MG63 (cell line): ENCODE measurements around the gene BLACAT1. TPM values are rescaled to one million over a fixed set of nuclear protein-coding genes. Genes with fewer than 3 reads are reported as not detected.

Experiments
- DNase-seq: peaks from one replicate; pipeline ENCODE4 v3.0.0-alpha.2; 2020
- H3K27me3 ChIP-seq: fragments of 250-450 bp; sonication (Bioruptor Pico); 2 replicates; pipeline ENCODE4 v1.5.1; 2020; ENCODE audit warnings: mild to moderate bottlenecking, moderate library complexity
- H3K36me3 ChIP-seq: fragments of 250-450 bp; sonication (Bioruptor Pico); 2 replicates; pipeline ENCODE4 v1.5.1; 2020; ENCODE audit warnings: mild to moderate bottlenecking, moderate library complexity
- H3K4me3 ChIP-seq: fragments of 250-450 bp; sonication (Bioruptor Pico); 2 replicates; pipeline ENCODE4 v1.5.1; 2020; ENCODE audit warnings: mild to moderate bottlenecking, moderate library complexity
- H3K9me3 ChIP-seq: fragments of 250-450 bp; sonication (Bioruptor Pico); 2 replicates; pipeline ENCODE4 v1.5.1; 2020; ENCODE audit warnings: mild to moderate bottlenecking, moderate library complexity
- total RNA-seq: library from RNA; depleted of rRNA; stranded (reverse); fragments of >200 nt; shearing (Covaris generic); gene quantifications from 2 replicates; pipeline ENCODE4 v1.2.3, GENCODE V29; 2014; ENCODE audit warnings: low replicate concordance

Gene BLACAT1
- total RNA-seq, 1 experiment from 2014 or later = not detected

DNA sequence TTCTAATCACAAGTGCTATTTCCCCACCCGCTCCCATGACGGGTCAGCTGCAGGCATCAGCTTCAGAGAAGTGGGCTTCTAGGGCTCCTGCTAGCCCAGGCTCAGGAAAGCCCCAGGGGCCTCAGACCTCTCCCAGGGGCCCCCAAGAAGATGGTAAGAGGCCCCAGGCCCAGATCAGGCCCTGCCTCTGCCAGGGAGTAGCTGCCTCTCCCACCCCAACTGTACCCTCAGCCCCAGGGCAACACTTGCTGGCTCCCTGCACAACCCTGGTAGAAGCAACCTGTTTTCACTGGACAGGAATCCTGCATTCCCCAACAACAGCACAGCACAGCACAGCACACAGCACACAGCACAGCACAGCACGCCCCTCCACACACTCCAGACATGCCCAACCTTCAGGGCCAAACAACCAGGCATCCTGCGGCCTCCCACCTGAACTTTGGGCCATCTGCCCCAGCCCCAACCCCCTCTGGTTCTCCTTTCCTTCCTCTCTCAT is 6.5 kb downstream of the BLACAT1 start:
- no peak for DNase-seq
- H3K4me3 ChIP-seq = no peak overlapping the region
- no peaks in the 10 kb centered on the region for H3K9me3 ChIP-seq
- H3K27me3 ChIP-seq = peaks cover 26% of the 10 kb centered on the region
- no peaks in the 10 kb centered on the region for H3K36me3 ChIP-seq

DNA sequence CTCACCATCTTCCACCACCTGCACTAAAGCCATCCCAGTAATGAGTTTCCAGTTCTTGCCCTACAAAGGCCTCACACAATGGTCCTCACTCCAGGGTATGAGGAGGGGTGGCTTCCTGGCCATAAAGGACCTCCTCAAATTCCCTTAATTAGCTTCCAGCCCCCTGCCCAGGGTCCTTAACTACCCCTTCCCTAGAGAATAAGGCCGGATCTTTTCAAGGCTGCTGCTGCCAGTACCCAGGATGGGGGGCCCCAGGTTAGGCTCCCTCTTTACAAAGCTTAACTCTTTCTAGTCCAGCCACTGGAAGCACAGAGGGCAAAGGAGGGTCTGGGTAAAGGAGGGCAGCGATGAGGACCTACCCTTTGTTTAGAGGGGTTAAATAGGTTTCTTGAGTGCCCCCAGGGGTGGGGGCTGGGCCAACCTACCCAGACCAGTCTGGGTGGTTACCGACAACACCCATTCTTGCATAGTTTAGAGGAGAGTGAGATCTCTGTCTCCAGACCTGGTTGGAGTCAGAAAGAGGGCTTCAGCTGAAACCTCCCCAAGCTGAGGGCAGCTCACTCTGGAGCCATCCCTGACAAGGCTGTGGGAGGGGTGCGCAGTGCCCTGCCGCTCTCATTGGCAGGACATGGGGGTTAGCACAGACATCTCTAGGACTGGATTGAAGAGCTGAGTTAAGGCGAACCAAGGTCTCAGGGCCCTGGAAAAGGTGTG is 7.1 kb downstream of the BLACAT1 start:
- Histone ChIP-seq H3K36me3 (no peaks in the 10 kb centered on the region), H3K4me3 (no peak overlapping the region), H3K27me3 (peaks cover 19% of the 10 kb centered on the region), H3K9me3 (no peaks in the 10 kb centered on the region)
- DNase-seq = no peak

DNA sequence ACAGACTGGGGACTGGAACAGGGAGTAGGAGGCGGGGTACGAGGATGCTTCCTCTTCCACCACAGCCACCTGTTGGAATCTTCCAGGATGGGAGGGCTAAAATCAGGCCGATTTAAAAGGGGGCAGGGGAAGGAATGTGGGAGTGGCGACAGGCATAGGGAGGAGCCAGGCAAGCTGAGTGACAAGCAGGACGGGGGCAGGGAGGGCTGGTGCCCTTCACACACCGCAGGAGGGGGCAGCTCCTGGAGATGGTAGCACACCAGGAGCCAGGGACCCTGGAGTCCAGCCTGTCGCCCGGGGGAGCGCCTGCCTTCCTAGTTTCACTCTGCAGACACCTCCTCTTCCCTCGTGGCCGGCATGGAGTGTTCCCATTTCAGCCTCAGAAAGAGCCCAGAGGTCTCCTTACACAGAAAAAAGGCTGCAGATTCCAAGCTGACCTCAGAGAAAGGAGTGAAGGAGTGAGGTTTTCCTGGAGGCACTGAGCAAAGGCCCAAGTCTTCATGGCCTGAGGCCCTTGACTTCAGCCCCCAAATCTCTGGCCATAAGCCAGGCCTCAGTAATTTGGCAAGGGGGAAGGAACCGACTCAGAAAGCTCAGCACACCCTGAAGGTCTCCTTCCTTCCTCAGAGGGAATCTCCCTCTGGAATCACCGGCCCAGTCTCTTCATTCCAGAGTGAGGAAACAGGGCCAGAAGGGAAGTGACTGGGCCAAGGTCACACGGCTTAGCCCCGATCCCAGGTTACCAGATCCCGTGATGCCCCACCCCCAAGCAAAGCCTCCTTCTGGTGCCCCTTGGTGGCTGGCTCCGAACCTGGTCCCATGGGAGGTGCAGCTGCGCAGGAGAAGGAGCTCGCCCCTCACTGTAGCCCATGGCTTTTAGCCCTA is 8.1 kb downstream of the BLACAT1 start:
- peak; percentile 70 for DNase-seq
- no peak overlapping the region for H3K4me3 ChIP-seq
- no peaks in the 10 kb centered on the region for H3K36me3 ChIP-seq

DNA sequence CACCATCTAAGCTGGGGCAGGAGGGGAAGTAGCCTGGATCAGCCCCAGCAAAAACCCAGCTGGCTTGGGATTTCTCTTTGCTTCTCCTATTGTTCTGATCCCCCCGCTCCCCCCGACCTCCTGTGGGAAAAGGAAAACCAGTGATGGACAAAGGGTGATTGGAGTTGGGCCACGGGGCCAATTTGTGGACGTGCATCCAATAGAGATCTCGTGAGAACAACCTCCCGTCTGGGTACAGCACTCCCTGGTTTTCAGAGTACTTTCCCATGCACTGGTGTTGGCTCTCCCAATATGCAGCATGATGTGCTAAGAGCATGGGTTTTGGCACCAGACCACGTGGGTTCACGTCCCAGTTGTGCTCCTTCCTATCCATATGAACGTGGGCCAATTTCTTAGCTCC is 9.0 kb downstream of the BLACAT1 start:
- H3K36me3 ChIP-seq = no peaks in the 10 kb centered on the region
- H3K27me3 ChIP-seq = peaks cover 3% of the 10 kb centered on the region; the same call in 1 of the 2 replicates
- no peaks in the 10 kb centered on the region for H3K9me3 ChIP-seq
- H3K4me3 ChIP-seq = no peak overlapping the region
- DNase-seq = no peak

More for the DNA sequence above, 8.1 kb downstream of the BLACAT1 start:
- no peaks in the 10 kb centered on the region for H3K9me3 ChIP-seq
- H3K27me3 ChIP-seq = peaks cover 10% of the 10 kb centered on the region

DNA sequence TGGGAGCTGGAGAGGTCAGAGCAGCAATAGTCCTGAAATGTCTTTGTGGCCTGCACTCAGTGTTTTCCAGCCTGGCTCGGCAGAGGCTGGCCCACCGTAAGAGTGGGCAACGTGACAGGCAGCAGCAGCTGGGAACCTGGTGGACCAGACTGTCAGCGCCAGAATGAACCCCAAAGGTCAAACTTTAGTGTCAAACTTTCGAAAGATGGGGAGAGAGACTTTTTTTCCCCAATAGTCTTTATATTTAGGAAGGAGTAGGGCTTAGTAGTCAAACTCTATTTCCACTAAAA is 10.3 kb downstream of the BLACAT1 start:
- no peaks in the 10 kb centered on the region for H3K27me3 ChIP-seq
- no peaks in the 10 kb centered on the region for H3K9me3 ChIP-seq
- no peak overlapping the region for H3K4me3 ChIP-seq
- no peak for DNase-seq
- no peaks in the 10 kb centered on the region for H3K36me3 ChIP-seq

DNA sequence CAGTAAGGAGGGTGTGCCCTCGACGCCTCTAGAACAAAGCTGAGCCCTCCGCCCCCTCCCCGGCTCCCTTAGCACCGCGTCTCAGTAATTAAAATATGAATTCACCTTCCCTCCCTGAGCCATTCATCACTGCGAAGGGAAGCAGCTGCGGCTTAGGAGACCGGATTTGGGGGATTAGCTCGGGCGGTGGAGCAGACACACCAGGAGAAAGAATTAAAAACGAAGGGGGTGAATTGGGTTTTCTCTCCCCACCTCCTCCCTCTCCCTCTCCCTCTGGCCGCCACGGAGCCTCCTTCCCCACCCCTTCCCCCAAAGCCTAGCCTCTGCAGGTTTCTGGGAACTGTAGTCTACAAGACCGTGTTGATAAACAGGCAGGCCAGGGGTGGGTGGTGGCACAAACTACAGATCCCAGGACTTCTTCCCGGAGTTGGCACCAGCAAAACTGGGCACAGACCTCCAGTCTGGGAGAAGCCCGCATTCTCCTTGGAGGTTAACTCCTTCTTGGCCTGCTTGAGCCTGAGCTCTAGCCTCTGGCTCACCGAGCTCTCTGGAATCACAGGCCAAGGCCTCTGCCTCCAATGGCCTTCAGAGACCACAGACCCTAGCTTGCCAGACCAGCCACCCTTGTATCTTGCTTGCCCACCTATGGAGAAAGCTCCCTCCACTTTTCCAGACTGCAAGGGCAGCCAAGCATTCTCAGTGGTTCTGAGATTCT is 10.8 kb downstream of the BLACAT1 start:
- no peaks in the 10 kb centered on the region for H3K27me3 ChIP-seq
- peak; percentile 93 for DNase-seq
- H3K9me3 ChIP-seq = no peaks in the 10 kb centered on the region
- H3K4me3 ChIP-seq = peak overlapping the region; percentile 17
- H3K36me3 ChIP-seq = no peaks in the 10 kb centered on the region

DNA sequence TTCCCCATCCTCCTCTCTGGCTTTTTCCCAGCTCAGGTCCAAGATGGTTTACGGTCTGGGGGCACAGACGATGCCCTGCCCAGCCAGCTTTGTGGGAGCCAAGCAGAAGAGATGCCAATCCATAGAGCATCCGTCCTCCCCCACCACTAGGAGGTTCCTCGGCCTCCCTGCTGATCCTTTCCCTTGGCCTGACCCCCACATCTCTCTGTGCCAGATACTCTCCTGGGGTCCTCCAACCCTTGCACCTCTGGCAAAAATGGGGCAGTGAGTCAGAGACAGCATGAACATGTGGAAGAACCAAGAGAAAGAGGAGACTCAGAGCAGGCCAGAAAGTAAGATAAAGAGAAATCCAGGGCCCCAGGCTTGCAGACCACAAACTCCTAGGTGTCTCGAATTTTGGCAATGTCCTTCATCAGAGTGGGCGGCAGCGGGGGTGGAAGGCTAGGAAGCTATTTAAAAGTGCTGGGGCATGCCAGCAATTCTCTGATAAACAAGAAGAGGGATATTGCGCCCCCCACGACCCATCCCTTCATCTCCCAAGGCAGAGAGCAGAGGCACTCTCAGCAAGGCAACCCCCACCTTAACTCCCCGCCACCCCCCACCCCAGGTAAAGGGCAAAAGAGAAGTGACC is 11.4 kb downstream of the BLACAT1 start:
- DNase-seq = peak; percentile 79
- H3K4me3 ChIP-seq = peak overlapping the region; percentile 17
- no peaks in the 10 kb centered on the region for H3K36me3 ChIP-seq
- H3K27me3 ChIP-seq = no peaks in the 10 kb centered on the region
- H3K9me3 ChIP-seq = no peaks in the 10 kb centered on the region

DNA sequence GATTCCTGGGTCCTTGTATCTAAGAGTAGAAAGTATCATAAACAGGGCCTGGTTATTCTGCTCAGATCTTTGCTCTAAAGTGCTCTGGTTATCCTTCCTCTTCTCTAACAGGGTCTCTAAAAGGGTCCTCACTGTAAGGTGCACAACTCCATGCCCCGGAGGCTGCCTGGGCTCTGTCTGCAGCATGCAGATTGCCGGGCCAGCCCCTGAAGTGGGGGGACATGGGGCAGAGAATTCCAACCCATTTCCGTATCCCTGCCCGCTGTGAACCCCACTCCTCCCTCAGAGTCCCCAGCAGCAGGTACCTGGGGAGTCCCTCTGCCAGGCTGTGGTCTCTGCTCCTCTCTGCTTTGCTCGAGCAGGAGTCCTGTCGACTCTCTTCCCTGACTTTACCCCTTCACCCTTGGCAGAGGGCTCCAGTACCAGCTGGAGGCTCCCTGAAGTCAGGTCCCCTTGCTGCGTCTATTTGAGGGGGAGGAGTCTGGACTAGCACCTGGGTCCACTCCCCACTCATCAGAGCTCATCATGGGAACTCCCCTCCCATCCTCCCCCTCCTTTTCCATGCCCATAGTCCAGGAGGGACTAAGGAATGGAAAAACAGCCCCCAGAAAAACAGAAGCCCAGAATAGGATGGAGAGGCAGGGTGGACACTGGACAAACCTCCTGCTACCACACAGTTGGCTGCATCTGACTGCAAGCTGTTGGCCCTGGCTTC is 12.1 kb downstream of the BLACAT1 start:
- Histone ChIP-seq H3K4me3 (no peak overlapping the region), H3K27me3 (no peaks in the 10 kb centered on the region), H3K9me3 (no peaks in the 10 kb centered on the region), H3K36me3 (no peaks in the 10 kb centered on the region)
- DNase-seq = no peak

DNA sequence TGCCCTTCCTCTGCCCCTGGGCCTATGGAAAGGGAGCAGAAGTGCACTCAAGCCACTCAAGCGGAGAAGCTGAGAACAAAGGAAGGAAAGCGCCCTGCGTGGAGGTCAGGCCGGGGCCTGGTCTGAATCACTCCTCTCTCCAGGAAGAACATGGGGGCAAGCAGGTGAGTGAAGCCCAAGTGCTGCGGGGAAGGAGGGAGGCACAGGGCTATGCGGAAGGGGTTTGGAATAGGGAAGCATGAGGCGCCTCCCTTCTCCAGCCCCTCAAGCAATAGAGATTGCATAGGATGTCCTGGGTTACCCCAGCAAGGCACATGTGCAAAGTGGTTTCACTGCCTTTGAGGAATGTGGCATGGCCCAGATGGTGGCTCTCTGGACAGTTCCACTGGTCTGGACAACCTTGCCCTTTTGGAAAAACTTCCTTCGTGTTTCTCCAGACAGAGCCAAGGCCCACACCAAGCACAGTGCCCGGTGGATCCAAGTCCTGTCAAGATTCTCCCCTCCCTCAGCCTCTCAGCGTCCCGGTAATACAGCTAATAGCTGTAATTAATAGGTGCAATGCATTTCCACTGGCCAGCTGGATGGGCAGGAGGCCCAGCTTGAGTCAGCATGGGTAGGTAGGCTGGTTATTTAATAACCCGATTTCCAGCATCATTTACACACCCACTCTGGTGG is 13.7 kb downstream of the BLACAT1 start:
- no peak overlapping the region for H3K4me3 ChIP-seq
- no peaks in the 10 kb centered on the region for H3K36me3 ChIP-seq
- no peaks in the 10 kb centered on the region for H3K27me3 ChIP-seq
- no peak for DNase-seq
- no peaks in the 10 kb centered on the region for H3K9me3 ChIP-seq

DNA sequence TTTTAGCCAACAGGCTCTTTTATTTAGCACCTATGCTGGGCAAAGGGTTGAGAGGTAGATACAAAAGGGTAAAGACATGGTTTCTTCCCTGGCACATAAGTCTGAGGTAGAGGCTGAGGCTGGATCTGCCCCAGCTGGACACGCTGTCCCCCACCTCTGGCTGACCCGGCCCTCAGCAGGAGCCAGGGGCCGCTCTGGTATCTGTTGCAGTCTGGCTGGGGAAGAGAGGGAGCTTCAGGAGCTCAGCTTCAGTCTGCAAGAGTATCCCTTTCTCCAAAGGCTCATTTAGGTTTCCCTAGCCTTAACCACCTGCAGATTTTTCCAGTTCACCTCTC is 14.2 kb downstream of the BLACAT1 start:
- Histone ChIP-seq H3K4me3 (no peak overlapping the region), H3K36me3 (no peaks in the 10 kb centered on the region), H3K27me3 (no peaks in the 10 kb centered on the region), H3K9me3 (no peaks in the 10 kb centered on the region)
- DNase-seq = no peak

DNA sequence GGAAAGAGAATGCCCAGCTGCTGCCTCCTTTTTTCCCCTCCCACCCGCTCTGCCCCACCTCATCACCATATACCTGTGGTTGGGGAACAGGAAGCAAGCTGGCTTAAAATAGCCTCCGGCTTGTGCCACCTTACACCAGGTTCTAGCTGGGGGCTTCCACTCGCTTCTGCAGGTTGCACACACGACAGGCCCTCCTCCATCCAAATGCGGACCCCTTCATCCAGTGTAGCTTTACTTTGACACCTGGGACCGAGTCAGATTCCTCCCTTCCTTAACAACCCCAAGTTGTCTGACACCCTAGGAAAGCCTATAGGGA is 14.6 kb downstream of the BLACAT1 start:
- no peak for DNase-seq
- peaks cover 3% of the 10 kb centered on the region; the same call in 1 of the 2 replicates for H3K27me3 ChIP-seq
- no peak overlapping the region for H3K4me3 ChIP-seq
- H3K36me3 ChIP-seq = no peaks in the 10 kb centered on the region
- no peaks in the 10 kb centered on the region for H3K9me3 ChIP-seq

DNA sequence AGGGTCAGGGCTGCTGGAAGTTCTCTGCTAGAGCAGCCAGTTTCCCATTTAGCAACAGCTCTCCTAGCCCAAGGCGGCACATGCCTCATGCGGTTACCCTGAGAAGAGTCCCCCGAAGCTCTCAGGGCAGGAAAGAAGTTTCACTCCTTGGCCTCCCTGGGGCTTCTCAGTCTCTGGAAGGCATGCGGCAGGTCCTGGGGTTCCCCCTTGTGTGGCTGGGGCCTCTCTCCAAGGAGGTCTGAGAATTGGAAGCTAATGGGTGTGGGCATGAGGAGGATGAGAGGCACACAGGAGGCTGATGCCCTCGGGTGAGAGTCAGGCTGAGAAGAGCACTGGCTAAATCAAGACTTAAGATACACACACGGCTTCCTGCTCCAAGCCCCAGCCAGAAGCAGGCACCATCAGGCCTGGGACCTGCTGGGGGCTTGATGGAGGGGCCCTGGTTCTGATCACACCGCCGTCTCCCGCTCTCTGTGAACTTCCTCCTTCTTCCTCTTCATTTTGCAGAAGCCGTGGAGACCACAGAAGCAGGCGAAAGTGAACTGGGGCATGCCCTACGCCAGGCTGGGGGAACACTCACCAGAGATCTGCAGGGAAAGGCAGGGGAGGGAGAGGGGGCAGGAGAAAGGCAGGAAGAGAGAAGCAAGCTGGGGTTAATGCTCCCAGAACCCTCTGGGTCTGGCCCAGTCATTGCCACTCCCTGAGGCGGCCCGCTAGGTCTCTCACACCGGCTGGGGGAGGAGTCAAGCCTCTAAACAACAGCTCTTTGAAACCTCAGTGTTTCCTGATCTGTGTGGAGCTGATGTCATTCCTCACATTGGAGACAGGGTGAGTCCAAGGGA is 15.1 kb downstream of the BLACAT1 start:
- Histone ChIP-seq H3K4me3 (no peak overlapping the region), H3K27me3 (peaks cover 7% of the 10 kb centered on the region), H3K9me3 (no peaks in the 10 kb centered on the region), H3K36me3 (no peaks in the 10 kb centered on the region)
- no peak for DNase-seq

DNA sequence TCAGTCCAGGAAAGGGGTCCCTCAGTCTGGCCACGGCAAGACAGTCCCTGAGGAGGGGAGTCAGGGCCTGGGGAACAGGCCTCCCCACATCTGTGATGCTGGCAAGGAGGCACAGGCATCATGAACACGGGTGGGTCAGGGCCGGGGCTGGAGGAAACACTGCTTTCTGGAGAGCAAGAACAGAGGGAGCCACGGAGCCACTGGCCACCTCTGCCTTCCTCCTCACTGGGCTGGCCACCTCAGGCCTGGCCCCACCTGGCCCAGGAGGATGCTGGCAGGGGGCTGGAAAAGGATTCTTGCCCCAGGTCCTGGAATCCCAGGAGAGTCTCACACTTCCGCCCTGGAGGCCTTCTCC is 15.7 kb downstream of the BLACAT1 start:
- Histone ChIP-seq H3K27me3 (peaks cover 8% of the 10 kb centered on the region), H3K36me3 (no peaks in the 10 kb centered on the region)
- no peak for DNase-seq

DNA sequence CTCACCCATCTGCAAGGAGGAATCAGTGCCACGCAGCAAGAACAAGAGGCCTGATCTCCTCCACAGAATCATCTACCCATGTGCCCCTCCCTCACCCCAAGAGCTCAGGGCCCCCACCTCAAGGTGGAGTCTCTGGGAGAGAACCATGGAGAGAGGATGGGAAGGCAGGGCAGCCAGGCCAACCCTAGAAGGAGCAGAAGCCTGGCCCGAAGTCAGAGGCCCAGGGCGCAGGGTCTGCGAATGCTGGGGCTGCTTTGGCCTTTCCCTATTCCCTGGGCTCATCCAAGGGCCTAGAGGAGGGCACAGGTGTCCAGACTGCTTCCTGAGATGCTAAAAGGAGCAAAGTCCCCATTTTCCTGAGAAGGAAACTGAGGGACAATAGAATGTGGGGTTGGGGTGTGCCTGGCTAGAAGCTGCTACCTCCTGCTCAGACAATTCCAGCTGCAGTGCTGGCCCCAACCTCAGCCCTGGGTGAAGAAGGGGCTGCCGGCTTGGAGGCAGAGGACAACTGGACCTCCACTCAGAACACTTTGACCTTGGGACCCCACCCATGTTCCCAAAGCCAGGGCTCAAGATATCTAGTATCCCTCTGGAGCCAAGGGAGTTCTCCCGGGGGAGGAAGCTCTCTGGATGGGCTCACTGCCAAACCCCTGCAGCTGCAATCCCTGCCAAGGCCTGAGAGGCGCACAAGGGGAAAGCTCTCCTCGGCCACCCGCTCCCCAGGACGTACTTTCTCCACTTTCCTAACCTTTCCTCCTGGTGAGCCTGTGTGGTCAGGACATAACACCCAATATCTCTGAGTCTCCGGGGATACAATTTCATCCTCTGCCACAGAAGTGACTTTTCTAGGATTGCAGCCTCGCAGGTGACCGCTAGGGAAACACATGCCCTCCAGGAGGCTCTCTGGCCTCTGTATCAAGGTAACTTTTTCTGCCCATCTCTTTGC is 17.4 kb downstream of the BLACAT1 start:
- Histone ChIP-seq H3K27me3 (peaks cover 8% of the 10 kb centered on the region), H3K4me3 (no peak overlapping the region), H3K9me3 (no peaks in the 10 kb centered on the region), H3K36me3 (no peaks in the 10 kb centered on the region)
- peak; percentile 75 for DNase-seq

More for the DNA sequence above, 15.7 kb downstream of the BLACAT1 start:
- no peaks in the 10 kb centered on the region for H3K9me3 ChIP-seq
- H3K4me3 ChIP-seq = no peak overlapping the region
